ENCODE results near the gene DPEP1. TPM values are rescaled to one million over a fixed set of nuclear protein-coding genes. Genes with fewer than 3 reads are reported as not detected.

Gene DPEP1
- total RNA-seq, 1 experiment from 2014 or later: 1.1 TPM

GRCh38 chr16:89658221-89658879, 44.9 kb downstream of the DPEP1 start:
- ATAC-seq: peak; percentile 23
- H3K4me2 ChIP-seq (ENCODE audit: low read length): peak overlapping the region; percentile 98
- ChIA-PET CTCF (interaction anchor here (1.1 to 2.5 kb wide), 2 partner anchors 10 to 44 kb away, joined by 3 to 6 read pairs; no protein-coding TSS in a partner anchor), RAD21 (ENCODE audit: low non-redundant PET in 1 of 2, low total read pairs in 2 of 2, uncharacterized antibody in 2 of 2, unreplicated experiment in 2 of 2) (no interaction called here), POLR2A (interaction anchor here (1.9 kb wide), 1 partner anchor 56 kb away, joined by 6 read pairs; no protein-coding TSS in a partner anchor)
- H3K27ac ChIP-seq (ENCODE audit: low read depth, low read length): peak overlapping the region; percentile 89
- peaks cover 16 to 26% of the 10 kb centered on the region in 2 experiments; a peak in 3 of 4 replicates for H3K4me1 ChIP-seq (ENCODE audit: control insufficient read depth in 1 of 2, insufficient read depth in 2 of 2, low read length in 2 of 2)
- peaks cover 80% of the 10 kb centered on the region for H3K79me2 ChIP-seq (ENCODE audit: insufficient read depth, low read length)
- H3K9me3 ChIP-seq (ENCODE audit: control insufficient read depth in 1 of 2, insufficient read depth in 1 of 2, low read depth in 1 of 2, low read length in 2 of 2): no peaks in the 10 kb centered on the region
- peaks cover 24 to 47% of the 10 kb centered on the region in 2 experiments for H3K36me3 ChIP-seq (ENCODE audit: control insufficient read depth in 1 of 2, insufficient read depth in 2 of 2, low read length in 2 of 2)
- no peaks in the 10 kb centered on the region for H3K9me2 ChIP-seq (ENCODE audit: insufficient read depth)
- peak overlapping the region; percentile 97 for H3K9ac ChIP-seq (ENCODE audit: low read length)
- no peak overlapping the region for H2AFZ ChIP-seq (ENCODE audit: low read depth, low read length, poor library complexity, severe bottlenecking)
- no TSS peak for BruUV-seq (replicated peaks)
- no peak for DNase-seq (ENCODE audit: low read depth, low spot score)
- TF ChIP-seq EZH2 (IDR thresholded peaks at IDR 0.05): no peak
- TF ChIP-seq EZH2phosphoT487 (IDR thresholded peaks at IDR 0.05; ENCODE audit: borderline replicate concordance): no peak
- TF ChIP-seq EGR1 (IDR thresholded peaks at IDR 0.05; ENCODE audit: low read depth): no peak
- no peak for TF ChIP-seq TCF7L2 (IDR thresholded peaks at IDR 0.05; ENCODE audit: borderline replicate concordance, extremely low read depth, insufficient read depth, insufficient read length)
- no peak for TF ChIP-seq ELF1 (IDR thresholded peaks at IDR 0.05; ENCODE audit: borderline replicate concordance, low read depth)
- no peak for TF ChIP-seq POLR2AphosphoS5 (IDR thresholded peaks at IDR 0.05; ENCODE audit: low read depth, low read length)
- no peak for TF ChIP-seq ZFX (IDR thresholded peaks at IDR 0.05)
- no peak for TF ChIP-seq MAX (IDR thresholded peaks at IDR 0.05)
- no peak for TF ChIP-seq ZNF274 (IDR thresholded peaks at IDR 0.05; ENCODE audit: low read depth, low read length)
- no peak for TF ChIP-seq RAD21 (IDR thresholded peaks at IDR 0.05; ENCODE audit: low read depth)
- TF ChIP-seq YY1 (IDR thresholded peaks at IDR 0.05; ENCODE audit: extremely low read depth, insufficient replicate concordance, low read depth, low read length): no peak
- no peak for TF ChIP-seq SP1 (IDR thresholded peaks at IDR 0.05; ENCODE audit: low read depth)
- no peak for TF ChIP-seq POLR2A (IDR thresholded peaks at IDR 0.05; ENCODE audit: borderline replicate concordance, extremely low read depth, insufficient read depth, insufficient read length)
- no peak for TF ChIP-seq REST (IDR thresholded peaks at IDR 0.05; ENCODE audit: low read depth)
- no peak for TF ChIP-seq FOSL1 (IDR thresholded peaks at IDR 0.05; ENCODE audit: low read depth)
- TF ChIP-seq CEBPB (IDR thresholded peaks at IDR 0.05; ENCODE audit: low read depth): no peak
- no peak for TF ChIP-seq ZBTB33 (IDR thresholded peaks at IDR 0.05; ENCODE audit: extremely low read depth, insufficient replicate concordance, low read length)
- TF ChIP-seq ATF3 (IDR thresholded peaks at IDR 0.05): no peak
- no peak for TF ChIP-seq SRF (IDR thresholded peaks at IDR 0.05; ENCODE audit: low read depth)
- TF ChIP-seq SIN3A (IDR thresholded peaks at IDR 0.05; ENCODE audit: low read depth): no peak
- intact Hi-C loops (cut with micrococcal nuclease): no loop called here
- H3K4me3 ChIP-seq (replicated peaks in 1 of 2; ENCODE audit: low read depth in 1 of 2, low read length in 2 of 2): peak overlapping the region; percentile 92 to 97
- no peaks in the 10 kb centered on the region; the same call in 1 of the 2 replicates for H4K20me1 ChIP-seq (ENCODE audit: insufficient read depth)
- no peaks in the 10 kb centered on the region for H3K27me3 ChIP-seq (ENCODE audit: insufficient read depth, low read length)
